Left forelimb (tissue), 1 donor: ENCODE measurements around the gene PTPRK.
"Not testable (repeated sequence)": the region's sequence is repeated elsewhere in the genome, so short reads cannot be mapped to it uniquely, and the experiment has no call there.

Source experiments
- DNase-seq: peaks from one replicate; pipeline ENCODE4 v3.0.0-alpha.2; 2018; ENCODE audit warnings: low spot score

Gene PTPRK

GRCh38 chr6:128439627-128440026, 80.8 kb downstream of the PTPRK start:
- DNase-seq, result no peak

- no peak for DNase-seq
Measured at GRCh38 chr6:128438393-128438792, 82.0 kb downstream of the PTPRK start.

GRCh38 chr6:128437685-128438084, 82.7 kb downstream of the PTPRK start:
- no peak for DNase-seq

GRCh38 chr6:128434752-128435151, 85.6 kb downstream of the PTPRK start:
- not testable (repeated sequence) for DNase-seq

- no peak for DNase-seq
Measured at GRCh38 chr6:128432394-128432793, 88.0 kb downstream of the PTPRK start.

- DNase-seq, result no peak
Measured at GRCh38 chr6:128427139-128427538, 93.3 kb downstream of the PTPRK start.

GRCh38 chr6:128425856-128426255, 94.5 kb downstream of the PTPRK start:
- no peak for DNase-seq

GRCh38 chr6:128422871-128423270, 97.5 kb downstream of the PTPRK start:
- DNase-seq, result no peak

GRCh38 chr6:128422200-128422599, 98.2 kb downstream of the PTPRK start:
- no peak for DNase-seq

GRCh38 chr6:128421788-128422187, 98.6 kb downstream of the PTPRK start:
- no peak for DNase-seq

- DNase-seq, result no peak
Measured at GRCh38 chr6:128417698-128418097, 102.7 kb downstream of the PTPRK start.

- DNase-seq, result no peak
Measured at GRCh38 chr6:128415387-128415786, 105.0 kb downstream of the PTPRK start.

- no peak for DNase-seq
Measured at GRCh38 chr6:128414943-128415342, 105.5 kb downstream of the PTPRK start.

GRCh38 chr6:128413291-128413690, 107.1 kb downstream of the PTPRK start:
- DNase-seq, result no peak

- DNase-seq, result no peak
Measured at GRCh38 chr6:128412680-128413079, 107.7 kb downstream of the PTPRK start.

GRCh38 chr6:128410584-128410983, 109.8 kb downstream of the PTPRK start:
- no peak for DNase-seq

- no peak for DNase-seq
Measured at GRCh38 chr6:128409003-128409402, 111.4 kb downstream of the PTPRK start.

- DNase-seq, result no peak
Measured at GRCh38 chr6:128406453-128406852, 113.9 kb downstream of the PTPRK start.

- no peak for DNase-seq
Measured at GRCh38 chr6:128403618-128404444, 116.6 kb downstream of the PTPRK start.

- DNase-seq, result no peak
Measured at GRCh38 chr6:128400875-128401274, 119.5 kb downstream of the PTPRK start.

- DNase-seq, result no peak
Measured at GRCh38 chr6:128397996-128398395, 122.4 kb downstream of the PTPRK start.

GRCh38 chr6:128395596-128395995, 124.8 kb downstream of the PTPRK start:
- DNase-seq, result no peak

GRCh38 chr6:128395188-128395587, 125.2 kb downstream of the PTPRK start:
- DNase-seq, result no peak

- DNase-seq, result no peak
Measured at GRCh38 chr6:128394167-128394566, 126.2 kb downstream of the PTPRK start.
